GM06990 (cell line): ENCODE measurements around the gene PRUNE2.

Experiments
- DNase-seq: peaks from one replicate; pipeline ENCODE4 v3.0.0-alpha.2; 2011; ENCODE audit not compliant: insufficient read length; ENCODE audit errors: extremely low read depth
- H3K27me3 ChIP-seq: replicated peaks from 2 replicates; pipeline ENCODE4 v1.6.0; 2011; ENCODE audit warnings: low read length; ENCODE audit not compliant: control insufficient read depth, insufficient read depth
- H3K36me3 ChIP-seq: 2 replicates; pipeline ENCODE4 v1.5.1; 2011; ENCODE audit warnings: low read length; ENCODE audit not compliant: control insufficient read depth, insufficient read depth
- H3K4me3 ChIP-seq: replicated peaks from 2 replicates; pipeline ENCODE4 v1.5.1; 2011; ENCODE audit warnings: low read depth, mild to moderate bottlenecking, control low read depth, low read length
- TF ChIP-seq, protein P1 (sequence below): IDR thresholded peaks from 2 replicates; pipeline ENCODE4 v1.5.1; 2011; ENCODE audit warnings: low read length, control low read depth, mild to moderate bottlenecking, inconsistent platforms; ENCODE audit not compliant: insufficient read depth, poor library complexity, severe bottlenecking

PRUNE2 gene

DNA sequence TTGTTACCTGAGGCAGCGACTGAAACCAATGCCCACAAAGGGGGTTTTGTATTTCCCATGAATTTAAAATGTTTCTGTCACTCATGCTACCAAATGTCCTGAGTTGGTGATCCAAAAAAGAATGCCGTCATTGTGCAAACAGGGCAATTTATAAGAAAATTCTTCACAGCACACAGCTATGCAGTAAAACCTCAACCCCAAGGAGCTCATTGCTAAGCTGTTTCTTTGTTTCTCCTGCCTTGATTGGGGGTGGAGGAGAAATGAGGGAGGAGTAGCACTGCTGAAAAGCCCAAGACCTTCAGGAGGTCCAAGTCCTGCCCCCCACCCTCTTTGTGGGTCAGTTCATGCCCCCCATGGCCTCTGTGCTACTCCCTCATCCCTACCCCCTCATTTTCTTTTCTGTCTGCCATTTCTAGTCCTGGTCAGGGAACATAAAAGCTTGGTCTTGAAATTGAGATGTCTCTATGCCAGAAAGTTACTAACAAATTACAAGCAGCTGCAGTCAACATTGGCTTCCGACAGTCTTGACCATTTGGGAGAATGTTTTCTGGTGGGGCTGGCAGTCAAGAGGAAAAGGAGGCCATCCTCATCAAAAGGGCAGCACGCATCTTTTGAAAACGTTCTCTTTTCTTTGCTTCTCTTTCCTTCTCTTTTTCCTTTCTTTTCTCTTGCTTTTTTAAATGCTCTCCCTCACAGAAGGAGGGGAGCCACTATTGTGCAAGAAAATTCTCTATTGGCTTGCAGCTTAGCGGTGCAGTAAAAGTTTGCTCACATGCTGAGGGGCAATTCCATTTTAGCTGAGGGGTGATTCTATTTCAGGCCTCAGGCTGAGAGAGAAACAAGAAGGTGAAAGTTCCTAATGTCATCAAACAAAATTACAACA is 313.6 kb downstream of the PRUNE2 start:
- TF ChIP-seq, protein P1, sequence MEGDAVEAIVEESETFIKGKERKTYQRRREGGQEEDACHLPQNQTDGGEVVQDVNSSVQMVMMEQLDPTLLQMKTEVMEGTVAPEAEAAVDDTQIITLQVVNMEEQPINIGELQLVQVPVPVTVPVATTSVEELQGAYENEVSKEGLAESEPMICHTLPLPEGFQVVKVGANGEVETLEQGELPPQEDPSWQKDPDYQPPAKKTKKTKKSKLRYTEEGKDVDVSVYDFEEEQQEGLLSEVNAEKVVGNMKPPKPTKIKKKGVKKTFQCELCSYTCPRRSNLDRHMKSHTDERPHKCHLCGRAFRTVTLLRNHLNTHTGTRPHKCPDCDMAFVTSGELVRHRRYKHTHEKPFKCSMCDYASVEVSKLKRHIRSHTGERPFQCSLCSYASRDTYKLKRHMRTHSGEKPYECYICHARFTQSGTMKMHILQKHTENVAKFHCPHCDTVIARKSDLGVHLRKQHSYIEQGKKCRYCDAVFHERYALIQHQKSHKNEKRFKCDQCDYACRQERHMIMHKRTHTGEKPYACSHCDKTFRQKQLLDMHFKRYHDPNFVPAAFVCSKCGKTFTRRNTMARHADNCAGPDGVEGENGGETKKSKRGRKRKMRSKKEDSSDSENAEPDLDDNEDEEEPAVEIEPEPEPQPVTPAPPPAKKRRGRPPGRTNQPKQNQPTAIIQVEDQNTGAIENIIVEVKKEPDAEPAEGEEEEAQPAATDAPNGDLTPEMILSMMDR, result no peak
- Histone ChIP-seq H3K36me3 (no peaks in the 10 kb centered on the region), H3K27me3 (no peaks in the 10 kb centered on the region; the same call in 1 of the 2 replicates), H3K4me3 (no peak overlapping the region)
- DNase-seq, result no peak

DNA sequence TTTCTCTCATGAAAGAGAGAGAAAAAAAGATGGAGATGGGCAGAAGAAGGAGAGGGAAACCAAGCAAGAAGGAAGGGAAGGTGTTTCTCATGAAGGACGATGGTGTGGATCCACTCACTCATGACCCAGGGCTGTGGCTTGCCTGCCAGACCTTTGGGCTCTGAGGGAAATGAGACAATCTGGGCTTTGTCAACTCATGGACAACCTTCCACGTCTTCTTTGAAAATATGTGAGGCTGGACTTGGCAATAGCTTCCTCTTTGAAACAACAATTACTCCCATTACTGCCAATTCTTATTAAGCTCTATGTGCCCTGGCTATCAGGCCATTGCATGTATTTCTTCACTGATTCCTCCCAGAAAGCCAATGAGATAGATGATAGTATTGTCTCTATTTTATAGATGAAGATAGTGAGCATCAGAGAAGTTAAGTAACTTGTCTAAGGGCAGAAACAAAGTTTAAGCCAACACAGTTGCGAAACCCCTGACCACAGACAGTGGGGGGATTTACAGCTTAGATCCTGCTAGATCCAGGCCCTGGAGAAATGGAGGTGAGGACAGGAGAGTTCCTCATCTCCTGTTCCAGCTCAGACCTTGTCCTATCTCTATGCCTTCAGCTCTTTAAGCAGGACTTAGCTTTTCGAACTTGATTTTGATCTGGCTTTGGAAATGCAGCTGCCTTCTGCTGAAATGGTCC is 314.5 kb downstream of the PRUNE2 start:
- no peak for DNase-seq
- no peak overlapping the region for H3K4me3 ChIP-seq
- TF ChIP-seq, protein P1, result no peak
- H3K27me3 ChIP-seq, result no peaks in the 10 kb centered on the region; the same call in 1 of the 2 replicates
- no peaks in the 10 kb centered on the region for H3K36me3 ChIP-seq

DNA sequence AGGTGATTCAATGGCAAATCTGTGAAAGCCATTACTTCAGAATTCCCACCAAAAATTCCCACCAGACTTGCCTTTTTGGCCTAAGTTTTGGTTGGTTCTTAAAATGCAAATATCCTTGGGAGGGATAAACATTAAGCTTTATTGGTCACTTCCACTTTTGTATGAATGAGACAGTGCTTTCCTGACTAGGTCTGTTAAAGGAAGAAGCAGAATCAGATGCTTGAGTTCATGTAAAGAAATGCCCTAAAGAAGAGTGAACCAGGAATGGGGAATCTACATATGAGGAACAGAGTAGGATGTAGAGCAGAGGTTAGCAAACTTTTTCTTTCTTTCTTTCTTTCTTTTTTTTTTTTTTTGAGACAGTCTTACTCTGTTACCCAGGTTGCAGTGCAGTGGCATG is 317.6 kb downstream of the PRUNE2 start:
- Histone ChIP-seq H3K36me3 (no peaks in the 10 kb centered on the region), H3K4me3 (no peak overlapping the region), H3K27me3 (no peaks in the 10 kb centered on the region; the same call in 1 of the 2 replicates)
- no peak for DNase-seq
- TF ChIP-seq, protein P1, result no peak

DNA sequence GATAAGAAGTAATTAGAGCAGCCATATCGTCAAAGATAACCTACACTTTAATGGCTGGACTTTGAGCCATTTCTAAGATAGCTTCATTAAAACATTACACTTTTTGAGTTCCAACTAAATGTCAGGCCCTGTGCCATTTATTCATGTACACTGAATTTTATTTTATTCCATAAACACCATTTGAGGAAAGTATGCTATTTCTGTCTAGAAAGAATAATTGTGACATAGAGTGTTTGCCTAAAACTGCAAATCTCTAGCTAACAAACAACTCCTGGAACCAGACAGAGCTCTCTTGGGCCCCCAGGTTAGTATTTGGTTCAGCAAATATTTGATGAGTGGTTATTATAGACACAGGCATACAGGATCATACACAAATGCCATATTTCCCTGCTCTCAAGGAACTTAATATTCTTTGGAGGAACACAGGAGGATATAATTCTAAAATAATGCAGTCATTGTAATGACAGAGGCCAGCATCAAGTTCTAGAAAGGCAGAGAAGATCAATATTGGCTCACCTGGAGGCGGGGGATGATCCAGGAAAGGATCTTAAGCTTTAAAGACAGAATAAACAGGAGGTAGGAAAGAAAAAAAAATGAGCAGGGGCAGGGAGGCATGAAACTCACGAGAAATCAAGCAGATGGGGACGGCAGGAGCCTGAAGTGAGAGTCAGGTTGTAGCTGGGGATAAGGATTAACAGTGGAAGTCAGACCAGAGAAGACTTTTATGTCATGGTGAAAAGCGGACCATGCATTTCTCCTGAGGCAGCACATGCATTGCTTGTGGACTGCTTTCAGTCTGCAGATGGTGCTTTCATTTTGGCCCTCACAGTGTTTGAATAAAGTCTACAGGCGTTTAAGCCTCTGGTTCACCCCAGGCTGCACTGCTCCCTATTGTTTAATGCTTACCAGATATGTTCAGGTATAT is 319.3 kb downstream of the PRUNE2 start:
- H3K27me3 ChIP-seq, result no peaks in the 10 kb centered on the region; the same call in 1 of the 2 replicates
- no peak for DNase-seq

More for the DNA sequence above, 319.3 kb downstream of the PRUNE2 start:
- TF ChIP-seq, protein P1, result no peak
- Histone ChIP-seq H3K36me3 (no peaks in the 10 kb centered on the region), H3K4me3 (no peak overlapping the region)
